HEK293 (cell line): ENCODE data around the gene USP36.

Experiments used
- GLIS1 ChIP-seq: fragments of 450-650 bp; formaldehyde crosslinking; IDR thresholded peaks from 2 replicates; pipeline ENCODE4 v1.5.1; 2016; ENCODE audit warnings: missing biosample characterization, missing genetic modification characterization
- GLIS2 ChIP-seq: fragments of 450-650 bp; formaldehyde crosslinking; IDR thresholded peaks from 2 replicates; pipeline ENCODE4 v1.5.1; 2016; ENCODE audit warnings: missing biosample characterization, missing genetic modification characterization
- KLF16 ChIP-seq: fragments of 450-650 bp; formaldehyde crosslinking; IDR thresholded peaks from 2 replicates; pipeline ENCODE4 v1.5.1; 2017; ENCODE audit warnings: missing biosample characterization, missing genetic modification characterization
- OVOL3 ChIP-seq: fragments of 450-650 bp; formaldehyde crosslinking; IDR thresholded peaks from 2 replicates; pipeline ENCODE4 v1.5.1; 2016; ENCODE audit warnings: missing biosample characterization, missing genetic modification characterization
- RBAK ChIP-seq: fragments of 450-650 bp; formaldehyde crosslinking; IDR thresholded peaks from 2 replicates; pipeline ENCODE4 v1.5.1; 2016; ENCODE audit warnings: missing biosample characterization, missing genetic modification characterization
- SP2 ChIP-seq: fragments of 450-650 bp; formaldehyde crosslinking; IDR thresholded peaks from 2 replicates; pipeline ENCODE4 v1.5.1; 2016; ENCODE audit warnings: missing biosample characterization, missing genetic modification characterization
- SP3 ChIP-seq: fragments of 450-650 bp; formaldehyde crosslinking; IDR thresholded peaks from 2 replicates; pipeline ENCODE4 v1.5.1; 2016; ENCODE audit warnings: missing biosample characterization, missing genetic modification characterization
- ZBTB48 ChIP-seq: fragments of 450-650 bp; formaldehyde crosslinking; IDR thresholded peaks from 2 replicates; pipeline ENCODE4 v1.5.1; 2016; ENCODE audit warnings: missing biosample characterization, missing genetic modification characterization
- ZBTB8A ChIP-seq: fragments of 450-650 bp; formaldehyde crosslinking; IDR thresholded peaks from 2 replicates; pipeline ENCODE4 v1.5.1; 2016; ENCODE audit warnings: missing biosample characterization, missing genetic modification characterization
- ZEB2 ChIP-seq: fragments of 450-650 bp; formaldehyde crosslinking; IDR thresholded peaks from 2 replicates; pipeline ENCODE4 v1.5.1; 2016; ENCODE audit warnings: missing biosample characterization, missing genetic modification characterization
- ZFP3 ChIP-seq: fragments of 450-650 bp; formaldehyde crosslinking; IDR thresholded peaks from 2 replicates; pipeline ENCODE4 v1.5.1; 2016; ENCODE audit warnings: low read depth, missing biosample characterization, missing genetic modification characterization
- ZNF211 ChIP-seq: fragments of 450-650 bp; formaldehyde crosslinking; IDR thresholded peaks from 2 replicates; pipeline ENCODE4 v1.5.1; 2016; ENCODE audit warnings: low read depth, missing biosample characterization, missing genetic modification characterization
- ZNF341 ChIP-seq: fragments of 450-650 bp; formaldehyde crosslinking; IDR thresholded peaks from 2 replicates; pipeline ENCODE4; 2016; ENCODE audit warnings: low read depth, missing biosample characterization, missing genetic modification characterization
- ZNF350 ChIP-seq: fragments of 450-650 bp; formaldehyde crosslinking; IDR thresholded peaks from 2 replicates; pipeline ENCODE4 v1.5.0; 2017; ENCODE audit warnings: missing biosample characterization, mild to moderate bottlenecking, missing genetic modification characterization
- ZNF391 ChIP-seq: fragments of 450-650 bp; formaldehyde crosslinking; IDR thresholded peaks from 2 replicates; pipeline ENCODE4 v1.5.1; 2016; ENCODE audit warnings: low read depth, missing biosample characterization, missing genetic modification characterization, borderline replicate concordance
- ZNF626 ChIP-seq: fragments of 450-650 bp; sonication (Bioruptor Pico); formaldehyde crosslinking; IDR thresholded peaks from 2 replicates; pipeline ENCODE4 v1.5.1; 2018; ENCODE audit warnings: missing biosample characterization, missing genetic modification characterization, inconsistent platforms
- ZNF654 ChIP-seq: fragments of 450-650 bp; formaldehyde crosslinking; IDR thresholded peaks from 2 replicates; pipeline ENCODE4 v1.5.1; 2016; ENCODE audit warnings: low read depth, missing biosample characterization, missing genetic modification characterization
- ZNF660 ChIP-seq: fragments of 450-650 bp; IDR thresholded peaks from 2 replicates; pipeline ENCODE4 v1.5.1; 2018; ENCODE audit warnings: missing biosample characterization, mild to moderate bottlenecking, missing genetic modification characterization
- ZNF707 ChIP-seq: fragments of 450-650 bp; formaldehyde crosslinking; IDR thresholded peaks from 2 replicates; pipeline ENCODE4 v1.5.1; 2016; ENCODE audit warnings: missing biosample characterization, missing genetic modification characterization
- ZNF768 ChIP-seq: fragments of 450-650 bp; formaldehyde crosslinking; IDR thresholded peaks from 2 replicates; pipeline ENCODE4 v1.5.1; 2018; ENCODE audit warnings: missing biosample characterization, mild to moderate bottlenecking, missing genetic modification characterization
- TF ChIP-seq, protein P1 (sequence below): fragments of 450-650 bp; formaldehyde crosslinking; IDR thresholded peaks from 2 replicates; pipeline ENCODE4 v1.5.1; 2016; ENCODE audit warnings: missing biosample characterization, missing genetic modification characterization
- TF ChIP-seq, protein P2 (sequence below): fragments of 450-650 bp; formaldehyde crosslinking; IDR thresholded peaks from 2 replicates; pipeline ENCODE4 v1.5.1; 2017; ENCODE audit warnings: missing biosample characterization, missing genetic modification characterization
- TF ChIP-seq, protein P3 (sequence below): IDR thresholded peaks from 2 replicates; pipeline ENCODE4 v1.6.1; 2011; ENCODE audit warnings: mild to moderate bottlenecking, low read depth, low read length, borderline replicate concordance
- TF ChIP-seq, protein P4 (sequence below): fragments of 450-650 bp; formaldehyde crosslinking; IDR thresholded peaks from 2 replicates; pipeline ENCODE4 v1.5.1; 2017; ENCODE audit warnings: missing biosample characterization, missing genetic modification characterization
- TF ChIP-seq, protein P5 (sequence below): fragments of 450-650 bp; formaldehyde crosslinking; IDR thresholded peaks from 2 replicates; pipeline ENCODE4 v1.5.1; 2016; ENCODE audit warnings: missing biosample characterization, missing genetic modification characterization
- TF ChIP-seq, protein P6 (sequence below): fragments of 450-650 bp; formaldehyde crosslinking; IDR thresholded peaks from 2 replicates; pipeline ENCODE4 v1.5.1; 2016; ENCODE audit warnings: missing biosample characterization, missing genetic modification characterization
- TF ChIP-seq, protein P7 (sequence below): fragments of 450-650 bp; formaldehyde crosslinking; optimal IDR thresholded peaks from 2 replicates; pipeline ENCODE3; 2016; ENCODE audit warnings: missing biosample characterization, mild to moderate bottlenecking, missing genetic modification characterization

USP36 gene

DNA sequence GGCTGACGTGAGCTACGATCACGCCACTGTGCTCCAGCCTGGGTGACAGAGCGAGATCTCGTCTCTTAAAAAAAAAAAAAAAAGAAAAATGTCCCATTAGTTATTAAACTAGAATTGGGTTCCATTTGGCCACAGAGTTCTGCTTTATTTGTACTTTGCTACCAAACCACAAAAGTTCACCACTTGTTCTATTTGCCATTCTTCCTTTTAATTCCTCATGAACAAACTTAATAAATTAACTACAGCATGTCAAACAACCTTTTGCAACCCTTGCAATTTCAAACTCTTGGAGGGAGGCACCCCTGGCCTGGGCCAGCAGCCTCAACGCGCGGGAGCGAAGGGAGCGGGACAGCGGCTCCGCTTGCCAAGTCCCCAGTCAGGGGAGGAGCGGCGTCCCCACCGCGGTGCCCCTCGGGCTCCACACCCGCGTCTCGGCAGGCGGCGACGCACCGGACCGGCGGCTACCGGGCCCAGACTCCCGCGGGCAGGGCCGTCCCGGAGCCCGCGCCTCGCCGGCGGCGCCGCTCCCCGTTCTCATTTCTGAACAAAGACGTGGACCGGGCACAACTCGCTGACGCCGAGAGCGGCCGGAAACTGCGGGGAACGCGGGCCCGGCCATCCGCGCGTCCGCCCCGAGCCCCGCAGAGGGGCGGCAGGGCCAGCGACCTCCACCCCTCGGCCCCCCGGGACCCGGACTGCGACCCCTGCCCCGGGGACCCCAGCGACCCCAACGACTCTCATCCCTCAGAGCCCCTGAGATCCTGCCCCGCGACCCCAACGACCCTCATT is 59.3 kb downstream of the USP36 start (continued):
- TF ChIP-seq, protein P1, sequence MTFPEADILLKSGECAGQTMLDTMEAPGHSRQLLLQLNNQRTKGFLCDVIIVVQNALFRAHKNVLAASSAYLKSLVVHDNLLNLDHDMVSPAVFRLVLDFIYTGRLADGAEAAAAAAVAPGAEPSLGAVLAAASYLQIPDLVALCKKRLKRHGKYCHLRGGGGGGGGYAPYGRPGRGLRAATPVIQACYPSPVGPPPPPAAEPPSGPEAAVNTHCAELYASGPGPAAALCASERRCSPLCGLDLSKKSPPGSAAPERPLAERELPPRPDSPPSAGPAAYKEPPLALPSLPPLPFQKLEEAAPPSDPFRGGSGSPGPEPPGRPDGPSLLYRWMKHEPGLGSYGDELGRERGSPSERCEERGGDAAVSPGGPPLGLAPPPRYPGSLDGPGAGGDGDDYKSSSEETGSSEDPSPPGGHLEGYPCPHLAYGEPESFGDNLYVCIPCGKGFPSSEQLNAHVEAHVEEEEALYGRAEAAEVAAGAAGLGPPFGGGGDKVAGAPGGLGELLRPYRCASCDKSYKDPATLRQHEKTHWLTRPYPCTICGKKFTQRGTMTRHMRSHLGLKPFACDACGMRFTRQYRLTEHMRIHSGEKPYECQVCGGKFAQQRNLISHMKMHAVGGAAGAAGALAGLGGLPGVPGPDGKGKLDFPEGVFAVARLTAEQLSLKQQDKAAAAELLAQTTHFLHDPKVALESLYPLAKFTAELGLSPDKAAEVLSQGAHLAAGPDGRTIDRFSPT (tag by site-specific recombination) = no peak
- TF ChIP-seq, protein P2, sequence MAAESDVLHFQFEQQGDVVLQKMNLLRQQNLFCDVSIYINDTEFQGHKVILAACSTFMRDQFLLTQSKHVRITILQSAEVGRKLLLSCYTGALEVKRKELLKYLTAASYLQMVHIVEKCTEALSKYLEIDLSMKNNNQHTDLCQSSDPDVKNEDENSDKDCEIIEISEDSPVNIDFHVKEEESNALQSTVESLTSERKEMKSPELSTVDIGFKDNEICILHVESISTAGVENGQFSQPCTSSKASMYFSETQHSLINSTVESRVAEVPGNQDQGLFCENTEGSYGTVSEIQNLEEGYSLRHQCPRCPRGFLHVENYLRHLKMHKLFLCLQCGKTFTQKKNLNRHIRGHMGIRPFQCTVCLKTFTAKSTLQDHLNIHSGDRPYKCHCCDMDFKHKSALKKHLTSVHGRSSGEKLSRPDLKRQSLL (tag by site-specific recombination) = no peak
- TF ChIP-seq ZNF626 (tag by site-specific recombination) (no peak), ZNF391 (no peak), KLF16 (tag by site-specific recombination) (no peak), ZBTB48 (tag by site-specific recombination) (no peak), ZNF211 (no peak), GLIS2 (tag by site-specific recombination) (peak; percentile 73), ZEB2 (tag by site-specific recombination) (no peak), ZFP3 (tag by site-specific recombination) (no peak), ZNF654 (no peak), ZNF660 (tag by site-specific recombination) (peak; percentile 69; the same call in 1 of the 2 replicates), ZNF341 (tag by site-specific recombination) (0 out of 2 replicates have a peak, but pooled peaks have one; percentile 22), ZBTB8A (tag by site-specific recombination) (peak; percentile 47), ZNF350 (tag by site-specific recombination) (no peak), OVOL3 (tag by site-specific recombination) (no peak), ZNF768 (no peak), GLIS1 (tag by site-specific recombination) (peak; percentile 9; the same call in 1 of the 2 replicates), SP3 (tag by site-specific recombination) (no peak), ZNF707 (tag by site-specific recombination) (no peak), SP2 (tag by site-specific recombination) (peak; percentile 12; the same call in 1 of the 2 replicates), RBAK (tag by site-specific recombination) (no peak)
- TF ChIP-seq, protein P3, sequence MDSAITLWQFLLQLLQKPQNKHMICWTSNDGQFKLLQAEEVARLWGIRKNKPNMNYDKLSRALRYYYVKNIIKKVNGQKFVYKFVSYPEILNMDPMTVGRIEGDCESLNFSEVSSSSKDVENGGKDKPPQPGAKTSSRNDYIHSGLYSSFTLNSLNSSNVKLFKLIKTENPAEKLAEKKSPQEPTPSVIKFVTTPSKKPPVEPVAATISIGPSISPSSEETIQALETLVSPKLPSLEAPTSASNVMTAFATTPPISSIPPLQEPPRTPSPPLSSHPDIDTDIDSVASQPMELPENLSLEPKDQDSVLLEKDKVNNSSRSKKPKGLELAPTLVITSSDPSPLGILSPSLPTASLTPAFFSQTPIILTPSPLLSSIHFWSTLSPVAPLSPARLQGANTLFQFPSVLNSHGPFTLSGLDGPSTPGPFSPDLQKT = no peak
- TF ChIP-seq, protein P4, sequence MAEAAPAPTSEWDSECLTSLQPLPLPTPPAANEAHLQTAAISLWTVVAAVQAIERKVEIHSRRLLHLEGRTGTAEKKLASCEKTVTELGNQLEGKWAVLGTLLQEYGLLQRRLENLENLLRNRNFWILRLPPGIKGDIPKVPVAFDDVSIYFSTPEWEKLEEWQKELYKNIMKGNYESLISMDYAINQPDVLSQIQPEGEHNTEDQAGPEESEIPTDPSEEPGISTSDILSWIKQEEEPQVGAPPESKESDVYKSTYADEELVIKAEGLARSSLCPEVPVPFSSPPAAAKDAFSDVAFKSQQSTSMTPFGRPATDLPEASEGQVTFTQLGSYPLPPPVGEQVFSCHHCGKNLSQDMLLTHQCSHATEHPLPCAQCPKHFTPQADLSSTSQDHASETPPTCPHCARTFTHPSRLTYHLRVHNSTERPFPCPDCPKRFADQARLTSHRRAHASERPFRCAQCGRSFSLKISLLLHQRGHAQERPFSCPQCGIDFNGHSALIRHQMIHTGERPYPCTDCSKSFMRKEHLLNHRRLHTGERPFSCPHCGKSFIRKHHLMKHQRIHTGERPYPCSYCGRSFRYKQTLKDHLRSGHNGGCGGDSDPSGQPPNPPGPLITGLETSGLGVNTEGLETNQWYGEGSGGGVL (tag by site-specific recombination) = peak; percentile 10; the same call in 1 of the 2 replicates
- TF ChIP-seq, protein P5, sequence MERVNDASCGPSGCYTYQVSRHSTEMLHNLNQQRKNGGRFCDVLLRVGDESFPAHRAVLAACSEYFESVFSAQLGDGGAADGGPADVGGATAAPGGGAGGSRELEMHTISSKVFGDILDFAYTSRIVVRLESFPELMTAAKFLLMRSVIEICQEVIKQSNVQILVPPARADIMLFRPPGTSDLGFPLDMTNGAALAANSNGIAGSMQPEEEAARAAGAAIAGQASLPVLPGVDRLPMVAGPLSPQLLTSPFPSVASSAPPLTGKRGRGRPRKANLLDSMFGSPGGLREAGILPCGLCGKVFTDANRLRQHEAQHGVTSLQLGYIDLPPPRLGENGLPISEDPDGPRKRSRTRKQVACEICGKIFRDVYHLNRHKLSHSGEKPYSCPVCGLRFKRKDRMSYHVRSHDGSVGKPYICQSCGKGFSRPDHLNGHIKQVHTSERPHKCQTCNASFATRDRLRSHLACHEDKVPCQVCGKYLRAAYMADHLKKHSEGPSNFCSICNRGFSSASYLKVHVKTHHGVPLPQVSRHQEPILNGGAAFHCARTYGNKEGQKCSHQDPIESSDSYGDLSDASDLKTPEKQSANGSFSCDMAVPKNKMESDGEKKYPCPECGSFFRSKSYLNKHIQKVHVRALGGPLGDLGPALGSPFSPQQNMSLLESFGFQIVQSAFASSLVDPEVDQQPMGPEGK (tag by site-specific recombination) = 0 out of 2 replicates have a peak, but pooled peaks have one; percentile 32
- TF ChIP-seq, protein P6, sequence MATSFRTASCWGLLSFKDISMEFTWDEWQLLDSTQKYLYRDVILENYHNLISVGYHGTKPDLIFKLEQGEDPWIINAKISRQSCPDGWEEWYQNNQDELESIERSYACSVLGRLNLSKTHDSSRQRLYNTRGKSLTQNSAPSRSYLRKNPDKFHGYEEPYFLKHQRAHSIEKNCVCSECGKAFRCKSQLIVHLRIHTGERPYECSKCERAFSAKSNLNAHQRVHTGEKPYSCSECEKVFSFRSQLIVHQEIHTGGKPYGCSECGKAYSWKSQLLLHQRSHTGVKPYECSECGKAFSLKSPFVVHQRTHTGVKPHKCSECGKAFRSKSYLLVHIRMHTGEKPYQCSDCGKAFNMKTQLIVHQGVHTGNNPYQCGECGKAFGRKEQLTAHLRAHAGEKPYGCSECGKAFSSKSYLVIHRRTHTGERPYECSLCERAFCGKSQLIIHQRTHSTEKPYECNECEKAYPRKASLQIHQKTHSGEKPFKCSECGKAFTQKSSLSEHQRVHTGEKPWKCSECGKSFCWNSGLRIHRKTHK = no peak
- TF ChIP-seq, protein P7, sequence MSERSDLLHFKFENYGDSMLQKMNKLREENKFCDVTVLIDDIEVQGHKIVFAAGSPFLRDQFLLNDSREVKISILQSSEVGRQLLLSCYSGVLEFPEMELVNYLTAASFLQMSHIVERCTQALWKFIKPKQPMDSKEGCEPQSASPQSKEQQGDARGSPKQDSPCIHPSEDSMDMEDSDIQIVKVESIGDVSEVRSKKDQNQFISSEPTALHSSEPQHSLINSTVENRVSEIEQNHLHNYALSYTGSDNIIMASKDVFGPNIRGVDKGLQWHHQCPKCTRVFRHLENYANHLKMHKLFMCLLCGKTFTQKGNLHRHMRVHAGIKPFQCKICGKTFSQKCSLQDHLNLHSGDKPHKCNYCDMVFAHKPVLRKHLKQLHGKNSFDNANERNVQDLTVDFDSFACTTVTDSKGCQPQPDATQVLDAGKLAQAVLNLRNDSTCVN (tag by site-specific recombination) = peak; percentile 65
